Measurements from ENCODE around the gene COMTD1. TPM values are rescaled to one million over a fixed set of nuclear protein-coding genes. Genes with fewer than 3 reads are reported as not detected.

Gene COMTD1
- total and polyA plus RNA-seq, 7 donors: 7.8 to 147 (median 11.4) TPM

- intact Hi-C loops (cut with DNase I): loop anchor here (10.0 kb wide), 1 partner anchor 409 kb away; the partner anchor contains the start of gene KAT6B
- Histone ChIP-seq H3K9me3 (no peaks in the 10 kb centered on the region), H3K4me3 (peak overlapping the region; percentile 62 to 82 (median 77)), H3K27ac (peak overlapping the region; percentile 81 to 90 (median 82)), H3K36me3 (peaks cover 0 to 37% (median 9%) of the 10 kb centered on the region in 4 donors), H3K4me1 (peaks cover 0 to 35% (median 25%) of the 10 kb centered on the region in 4 donors), H3K27me3 (no peaks in the 10 kb centered on the region)
- 2 to 5% methylated on average over 48 of the region's 48 CpGs for WGBS, 2 donors
- TF ChIP-seq POLR2AphosphoS5 (IDR thresholded peaks at IDR 0.05) (peak in 2 of 4 donors; percentile 33 to 37), POLR2A (IDR thresholded peaks at IDR 0.05) (no peak), CTCF (IDR thresholded peaks at IDR 0.05) (no peak)
- peak; percentile 96 for DNase-seq
Observed at GRCh38 chr10:75234017-75234682, 1.6 kb downstream of the COMTD1 start.

DNA sequence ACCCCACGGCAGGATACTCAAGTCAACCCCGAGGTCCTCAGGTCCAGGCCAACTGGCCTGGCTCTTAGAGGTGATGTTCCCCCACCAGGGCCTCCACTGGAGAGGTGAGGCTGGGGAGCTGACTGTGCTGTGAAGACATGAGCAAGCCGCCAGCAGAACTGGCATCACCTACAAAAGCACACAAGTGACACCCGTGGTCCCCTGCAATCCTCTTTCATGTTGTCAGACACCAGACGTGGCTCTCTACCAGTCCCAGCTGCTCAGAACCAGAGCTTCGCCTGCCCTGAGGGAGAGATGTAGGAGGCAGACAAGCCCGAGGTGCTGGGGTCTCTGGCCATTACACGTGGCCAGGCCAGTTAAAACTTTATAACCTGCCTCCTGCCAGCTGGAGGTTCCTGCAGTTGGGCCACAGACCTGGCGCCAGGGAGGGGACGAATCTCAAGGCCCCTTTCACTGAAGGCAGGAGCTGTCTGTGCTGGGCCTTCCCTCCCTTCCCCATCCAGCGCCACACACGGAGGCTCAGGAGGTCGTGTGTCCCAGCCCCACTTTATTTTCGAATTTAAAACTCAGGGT, 2.2 kb downstream of the COMTD1 start:
- H3K9me3 ChIP-seq: no peaks in the 10 kb centered on the region
- peak overlapping the region; percentile 81 to 90 (median 82) for H3K27ac ChIP-seq
- peaks cover 0 to 41% (median 31%) of the 10 kb centered on the region in 4 donors for H3K4me1 ChIP-seq
- TF ChIP-seq EP300 (IDR thresholded peaks at IDR 0.05): no peak
- TF ChIP-seq POLR2AphosphoS5 (IDR thresholded peaks at IDR 0.05): no peak
- TF ChIP-seq CTCF (IDR thresholded peaks at IDR 0.05): no peak
- no peak for TF ChIP-seq POLR2A (IDR thresholded peaks at IDR 0.05)
- DNase-seq: peak; percentile 73
- 46 to 62% methylated on average over 14 of the region's 14 CpGs for WGBS, 2 donors
- H3K4me3 ChIP-seq: peak overlapping the region in 2 of 4 donors; percentile 62 to 82
- intact Hi-C loops (cut with DNase I): loop anchor here (10.0 kb wide), 1 partner anchor 409 kb away; the partner anchor contains the start of gene KAT6B
- H3K36me3 ChIP-seq: peaks cover 0 to 43% (median 9%) of the 10 kb centered on the region in 4 donors
- no peaks in the 10 kb centered on the region for H3K27me3 ChIP-seq

DNA sequence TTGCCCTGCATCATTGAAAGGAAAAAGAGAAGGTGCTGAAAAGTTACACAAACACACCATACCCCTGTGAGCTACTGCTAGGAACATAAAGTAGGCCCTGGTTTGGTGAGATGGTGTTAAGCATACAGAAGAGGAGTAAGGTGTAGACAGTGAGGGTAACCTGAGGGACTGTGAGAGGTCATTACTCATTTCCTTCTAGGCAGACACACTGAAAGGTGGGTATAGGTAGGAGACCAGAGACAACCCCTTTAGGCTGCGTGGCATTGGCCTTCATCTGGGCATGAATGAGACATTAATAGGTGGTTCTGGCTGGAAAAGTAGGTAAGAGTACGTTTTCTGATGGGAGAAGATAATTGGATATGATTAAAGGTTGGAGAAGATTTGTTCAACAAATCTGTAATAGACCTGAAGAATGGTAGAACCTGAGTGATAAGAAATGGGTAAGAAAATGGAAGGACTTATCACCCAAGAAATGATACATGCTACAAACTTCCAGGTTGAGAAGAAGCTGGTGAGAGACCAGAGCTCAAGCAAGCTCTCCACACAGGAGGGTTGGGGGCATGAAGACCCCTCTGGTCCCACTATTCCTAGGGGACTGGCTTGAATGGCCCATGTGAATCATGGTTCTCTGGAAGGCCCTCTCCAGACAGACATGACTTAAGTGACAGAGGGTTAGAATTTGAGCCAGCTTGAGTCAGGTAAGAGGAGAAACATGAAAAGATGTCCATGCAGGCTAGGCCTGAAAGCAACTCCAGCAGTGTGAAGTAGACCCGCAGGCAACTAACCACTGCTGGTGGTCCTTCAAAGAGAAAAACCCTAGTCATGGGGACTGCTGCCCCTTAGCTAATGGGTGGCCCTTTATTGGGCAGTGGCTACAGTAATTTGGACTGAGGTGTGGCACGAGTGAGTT, 3.8 kb downstream of the COMTD1 start:
- H3K27me3 ChIP-seq: no peaks in the 10 kb centered on the region
- DNase-seq: peak; percentile 37
- no peak overlapping the region for H3K4me3 ChIP-seq
- H3K27ac ChIP-seq: peak overlapping the region in 1 of 4 donors; percentile 9
- WGBS, 2 donors: 81 to 84% methylated on average over 4 of the region's 4 CpGs
- TF ChIP-seq POLR2A (IDR thresholded peaks at IDR 0.05): no peak
- TF ChIP-seq POLR2AphosphoS5 (IDR thresholded peaks at IDR 0.05): peak in 1 of 4 donors; percentile 46
- no peaks in the 10 kb centered on the region for H3K9me3 ChIP-seq
- H3K36me3 ChIP-seq: peaks cover 0 to 49% (median 9%) of the 10 kb centered on the region in 4 donors
- intact Hi-C loops (cut with DNase I): loop anchor here (2.0 to 10.0 kb wide), 2 partner anchors 21 to 407 kb away; partner anchors contain the start of genes KAT6B and VDAC2
- peaks cover 0 to 57% (median 47%) of the 10 kb centered on the region in 4 donors for H3K4me1 ChIP-seq

GRCh38 chr10:75230600-75231038, 5.1 kb downstream of the COMTD1 start:
- Histone ChIP-seq H3K9me3 (no peaks in the 10 kb centered on the region), H3K4me1 (peaks cover 0 to 64% (median 58%) of the 10 kb centered on the region in 4 donors), H3K36me3 (peaks cover 0 to 49% (median 11%) of the 10 kb centered on the region in 4 donors), H3K4me3 (no peak overlapping the region), H3K27me3 (no peaks in the 10 kb centered on the region), H3K27ac (peak overlapping the region in 3 of 4 donors; percentile 80 to 88 (median 83))
- WGBS, 2 donors: 20 to 26% methylated on average over 5 of the region's 5 CpGs
- intact Hi-C loops (cut with DNase I): loop anchor here (1.0 to 10.0 kb wide), 3 partner anchors 20 to 406 kb away; partner anchors contain the start of genes KAT6B and VDAC2
- TF ChIP-seq EP300 (IDR thresholded peaks at IDR 0.05) (no peak), CTCF (IDR thresholded peaks at IDR 0.05) (peak; percentile 83 to 97 (median 88)), POLR2A (IDR thresholded peaks at IDR 0.05) (no peak), POLR2AphosphoS5 (IDR thresholded peaks at IDR 0.05) (peak in 1 of 4 donors; percentile 20)
- DNase-seq: peak; percentile 94

Data from sigmoid colon (tissue), 7 donors.